GM12873 (cell line): ENCODE data around the gene ZNF585A.

Source experiments
- TF ChIP-seq, protein P1 (sequence below): IDR thresholded peaks from 2 replicates; pipeline ENCODE4 v1.5.1; 2012; ENCODE audit warnings: low read depth, mild to moderate bottlenecking, moderate library complexity, low read length, control low read depth; ENCODE audit not compliant: insufficient read depth; ENCODE audit errors: missing control alignments

Gene ZNF585A

DNA sequence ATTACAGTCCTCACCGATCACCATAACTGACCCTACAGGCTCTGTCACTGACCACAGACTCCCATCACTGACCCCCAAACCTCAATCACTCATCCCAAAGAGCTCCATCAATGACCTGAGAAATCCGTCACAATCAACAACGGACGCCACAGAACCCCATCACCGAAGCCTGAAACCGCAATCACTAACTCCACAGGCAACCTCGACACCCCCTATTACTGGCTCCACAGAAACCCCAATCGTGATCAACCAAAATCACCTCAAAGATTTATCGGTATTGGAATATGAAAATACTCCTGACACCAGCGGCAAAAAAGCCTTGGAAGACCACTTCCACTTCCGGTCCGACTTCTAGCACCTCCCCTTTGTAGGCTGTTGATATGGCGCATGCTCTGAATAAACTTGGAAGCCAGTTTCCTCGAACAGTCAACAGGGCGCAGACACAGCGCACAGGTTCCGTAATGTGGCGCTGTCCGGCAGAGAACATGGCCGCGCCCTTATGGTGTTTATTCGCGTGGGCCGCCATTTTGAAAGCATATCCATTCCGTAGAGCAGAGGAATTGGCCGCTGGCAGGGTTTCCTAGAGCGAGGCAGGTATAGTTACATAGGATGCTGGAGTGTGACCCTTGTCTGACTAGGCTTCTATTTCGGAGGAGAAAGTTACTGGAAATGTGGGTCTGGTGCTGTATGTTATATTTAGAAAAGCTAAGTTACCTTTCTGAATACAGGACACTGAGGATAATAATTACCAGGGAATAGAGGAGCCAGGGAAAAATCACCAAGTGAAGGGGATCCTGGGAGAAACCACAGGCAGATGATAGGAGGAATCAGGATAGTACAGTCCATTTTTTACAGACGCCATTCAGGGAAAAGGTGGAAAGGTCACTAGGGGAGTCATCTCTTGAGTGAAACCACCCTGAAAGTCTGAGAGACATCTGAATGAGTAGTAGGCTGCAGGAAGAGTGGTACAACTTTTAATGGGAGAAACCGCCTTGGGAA lies at the start of gene ZNF585A:
ZNF585A (minus strand) TSS at position 328 of the 999 bp plus-strand sequence. CDS start 2,785 bp downstream, outside the sequence.
- TF ChIP-seq, protein P1, sequence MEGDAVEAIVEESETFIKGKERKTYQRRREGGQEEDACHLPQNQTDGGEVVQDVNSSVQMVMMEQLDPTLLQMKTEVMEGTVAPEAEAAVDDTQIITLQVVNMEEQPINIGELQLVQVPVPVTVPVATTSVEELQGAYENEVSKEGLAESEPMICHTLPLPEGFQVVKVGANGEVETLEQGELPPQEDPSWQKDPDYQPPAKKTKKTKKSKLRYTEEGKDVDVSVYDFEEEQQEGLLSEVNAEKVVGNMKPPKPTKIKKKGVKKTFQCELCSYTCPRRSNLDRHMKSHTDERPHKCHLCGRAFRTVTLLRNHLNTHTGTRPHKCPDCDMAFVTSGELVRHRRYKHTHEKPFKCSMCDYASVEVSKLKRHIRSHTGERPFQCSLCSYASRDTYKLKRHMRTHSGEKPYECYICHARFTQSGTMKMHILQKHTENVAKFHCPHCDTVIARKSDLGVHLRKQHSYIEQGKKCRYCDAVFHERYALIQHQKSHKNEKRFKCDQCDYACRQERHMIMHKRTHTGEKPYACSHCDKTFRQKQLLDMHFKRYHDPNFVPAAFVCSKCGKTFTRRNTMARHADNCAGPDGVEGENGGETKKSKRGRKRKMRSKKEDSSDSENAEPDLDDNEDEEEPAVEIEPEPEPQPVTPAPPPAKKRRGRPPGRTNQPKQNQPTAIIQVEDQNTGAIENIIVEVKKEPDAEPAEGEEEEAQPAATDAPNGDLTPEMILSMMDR: peak; percentile 28

DNA sequence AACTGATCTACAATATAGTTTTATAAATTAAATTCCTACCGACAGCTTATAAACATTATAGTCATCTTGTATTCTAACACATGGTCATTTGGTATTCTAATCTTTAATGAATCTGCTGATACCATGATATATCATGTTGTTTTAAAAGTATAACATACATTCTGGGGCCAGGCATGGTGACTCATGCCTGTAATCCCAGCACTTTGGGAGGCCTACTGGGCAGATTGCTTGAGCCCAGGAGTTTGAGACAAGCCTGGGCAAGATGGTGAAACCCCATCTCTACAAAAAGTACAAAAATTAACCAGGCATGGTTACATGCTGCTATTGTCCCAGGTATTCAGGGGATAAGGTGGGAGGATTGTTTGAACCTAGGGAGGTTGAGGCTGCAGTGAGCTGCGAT lies 48.6 kb upstream of the ZNF585A start:
- TF ChIP-seq, protein P1: no peak

DNA sequence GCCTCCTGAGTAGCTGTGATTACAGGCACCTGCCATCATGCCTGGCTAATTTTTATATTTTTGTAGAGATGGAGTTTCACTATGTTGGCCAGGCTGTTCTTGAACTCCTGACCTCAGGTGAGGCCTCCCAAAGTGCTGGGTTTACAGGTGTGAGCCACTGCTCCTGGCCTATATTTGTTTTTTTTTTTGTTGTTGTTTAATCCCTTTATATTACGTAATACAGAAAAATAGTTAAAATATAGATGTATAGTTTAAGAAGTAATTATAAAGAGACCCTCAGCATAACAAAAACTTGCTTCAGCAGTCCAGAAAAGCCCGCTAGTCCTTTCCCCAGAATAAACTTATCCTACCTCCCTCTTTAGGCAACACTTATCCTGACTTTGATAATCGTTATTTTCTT lies 47.9 kb upstream of the ZNF585A start:
- TF ChIP-seq, protein P1: no peak

DNA sequence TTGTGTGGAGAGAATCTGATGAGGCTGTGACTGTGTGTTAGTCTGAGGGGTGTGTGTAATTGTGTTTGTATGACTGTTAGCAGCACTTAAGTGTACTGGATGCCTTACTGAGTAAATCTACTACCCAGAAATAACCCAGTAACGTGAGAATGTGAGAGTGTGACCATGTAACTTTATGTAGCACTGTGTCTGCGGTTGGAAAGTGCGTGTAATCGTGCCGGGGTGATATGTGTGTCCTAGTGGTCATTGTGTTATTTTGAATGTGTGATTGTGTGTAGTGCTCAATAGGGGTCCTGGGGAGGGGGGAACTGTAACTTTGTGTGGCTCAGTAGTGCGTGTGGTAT lies 46.1 kb upstream of the ZNF585A start:
- TF ChIP-seq, protein P1: peak; percentile 2

DNA sequence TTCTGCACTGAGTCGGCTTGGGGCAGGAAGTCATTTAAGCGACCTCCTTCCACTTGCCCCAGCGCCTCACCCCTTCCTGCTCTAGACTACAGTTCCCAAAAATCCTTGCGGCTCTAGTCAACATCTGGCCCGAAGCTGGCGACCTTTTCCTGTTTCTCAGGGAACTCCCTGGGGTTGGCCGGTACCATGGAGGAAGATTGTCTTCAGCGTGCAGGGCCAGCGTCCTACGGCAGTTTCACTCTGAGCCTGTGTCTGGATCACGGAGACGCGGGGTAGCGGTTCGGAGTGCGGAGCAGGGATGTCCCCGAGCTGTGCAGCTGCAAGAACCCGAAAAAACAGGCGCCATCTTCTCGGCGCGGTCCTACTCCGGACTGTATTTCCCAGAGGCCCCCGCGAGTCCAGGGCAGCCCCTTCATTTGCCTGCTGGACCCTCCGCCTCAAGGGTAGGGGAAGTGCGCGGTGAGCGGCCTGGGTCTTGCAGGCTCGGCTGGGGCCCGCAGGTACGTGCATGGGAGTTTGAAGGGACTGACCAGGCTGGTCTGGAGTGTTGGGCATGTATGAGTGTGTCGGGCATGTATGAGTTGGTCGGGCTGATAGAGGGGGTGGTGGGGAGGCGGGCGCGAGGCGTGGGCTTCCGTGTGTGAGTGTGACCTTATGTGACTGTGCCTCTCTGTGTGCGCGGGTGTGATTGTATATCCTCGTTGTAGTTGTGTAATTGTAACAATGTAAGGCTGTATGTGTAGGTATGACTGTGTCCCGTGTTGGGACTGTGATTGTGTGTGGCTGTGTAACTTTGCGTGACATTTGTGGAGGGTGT lies 45.5 kb upstream of the ZNF585A start, which contains the start of gene ZNF383:
ZNF383 (plus strand) TSS at position 440 of the 817 bp plus-strand sequence. CDS start 12,240 bp downstream, outside the sequence.
- TF ChIP-seq, protein P1: no peak

DNA sequence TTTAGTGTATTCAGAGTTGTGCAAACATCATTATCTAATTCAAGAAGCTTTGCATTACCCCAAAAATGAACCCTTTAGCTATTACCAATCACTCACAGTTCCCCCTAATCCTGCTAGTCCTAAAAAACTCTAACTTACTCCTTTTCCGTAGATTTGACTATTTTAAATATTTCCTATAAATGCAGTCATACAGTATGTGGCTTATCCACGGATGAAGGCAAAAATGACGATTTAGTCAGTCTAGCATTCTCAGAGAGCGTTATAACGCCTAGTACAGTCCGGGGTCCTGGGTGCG lies 44.9 kb upstream of the ZNF585A start:
- TF ChIP-seq, protein P1: no peak

DNA sequence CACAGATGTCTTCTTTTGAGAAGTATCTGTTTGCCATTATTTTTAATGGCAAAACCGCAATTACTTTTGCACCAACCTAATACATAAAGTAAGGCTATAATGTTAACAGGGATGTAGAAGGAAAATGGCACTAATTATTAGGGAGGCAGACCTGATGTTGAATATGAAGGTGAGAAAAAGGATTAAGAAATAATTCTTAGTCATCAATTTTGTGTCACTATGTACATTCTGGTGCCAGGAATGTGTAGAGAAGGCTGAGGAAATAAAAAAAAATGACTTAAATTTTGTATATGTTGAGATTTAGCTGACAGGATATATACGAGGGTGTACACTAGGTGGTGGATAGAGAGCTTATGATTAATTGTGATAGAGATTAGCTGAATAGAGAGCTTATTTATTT lies 25.3 kb upstream of the ZNF585A start:
- TF ChIP-seq, protein P1: no peak
